ENCODE results near the gene IGF1R. TPM values are rescaled to one million over a fixed set of nuclear protein-coding genes. Genes with fewer than 3 reads are reported as not detected.

The IGF1R gene
- total and polyA plus RNA-seq, 2 of the 8 experiments (the other 6 are each of a cell fraction or from before 2014, with no cell fraction given), result 32.9 to 109 TPM

- 56% methylated on average over 3 of the region's 3 CpGs; no CpG with 5 or more reads in 1 of the 2 experiments for WGBS, 2 experiments (ENCODE audit: extremely low coverage in 1 of 2, insufficient coverage in 1 of 2, insufficient read length in 1 of 2, insufficient replicate concordance in 2 of 2, low coverage in 1 of 2, low lambda C conversion rate in 2 of 2, missing lambda C conversion rate in 1 of 2)
- Histone ChIP-seq H2AK5ac (ENCODE audit: low read depth, low read length) (no peak overlapping the region), H2BK5ac (ENCODE audit: low read depth, low read length) (no peak overlapping the region), H3K4me1 (replicated peaks in 1 of 4; ENCODE audit: control insufficient read depth in 3 of 4, insufficient read depth in 4 of 4, low read length in 3 of 4) (peaks cover 12 to 38% (median 25%) of the 10 kb centered on the region in 4 experiments; a peak in 6 of 7 replicates), H3K36me3 (ENCODE audit: control insufficient read depth in 2 of 4, insufficient read depth in 4 of 4, low read length in 3 of 4) (peaks cover 0 to 16% (median 0%) of the 10 kb centered on the region in 4 experiments; a peak in 3 of 8 replicates), H3K79me1 (ENCODE audit: low read depth, low read length) (peaks cover 9% of the 10 kb centered on the region; the same call in 1 of the 2 replicates), H3K4me3 (ENCODE audit: extremely low read depth in 1 of 4, insufficient read depth in 2 of 4, low read depth in 3 of 4, low read length in 4 of 4) (peak overlapping the region in 1 of 4 experiments; percentile 17; a peak in 1 of 8 replicates), H4K20me1 (replicated peaks in 1 of 2; ENCODE audit: control insufficient read depth in 1 of 2, insufficient read depth in 2 of 2, low read length in 2 of 2) (peaks cover 0 to 1% of the 10 kb centered on the region in 2 experiments), H3K9me3 (ENCODE audit: insufficient read depth in 2 of 2, low read depth in 1 of 2, low read length in 1 of 2) (peaks cover 12 to 20% of the 10 kb centered on the region in 2 experiments), H3K27me3 (replicated peaks in 1 of 4; ENCODE audit: control insufficient read depth in 3 of 4, extremely low read depth in 1 of 4, insufficient read depth in 3 of 4, low read length in 3 of 4) (no peaks in the 10 kb centered on the region), H3K4me2 (ENCODE audit: insufficient read depth in 1 of 2, low read depth in 2 of 2, low read length in 2 of 2) (peak overlapping the region; percentile 29 to 36; a peak in 3 of 4 replicates), H3K23ac (ENCODE audit: insufficient read length) (no peak overlapping the region), H3K56ac (replicated peaks; ENCODE audit: insufficient read length, low read depth, low read length) (no peak overlapping the region), H2AFZ (ENCODE audit: low read length) (no peak overlapping the region), H3K9ac (replicated peaks in 1 of 4; ENCODE audit: extremely low read depth in 1 of 4, low read depth in 3 of 4, low read length in 3 of 4) (no peak overlapping the region), H3K14ac (ENCODE audit: insufficient read length) (no peak overlapping the region), H2BK120ac (replicated peaks; ENCODE audit: low read depth, low read length) (no peak overlapping the region), H3K27ac (ENCODE audit: low read depth, low read length) (no peak overlapping the region), H3K79me2 (ENCODE audit: control insufficient read depth in 1 of 2, insufficient read depth in 2 of 2, low read length in 2 of 2) (peaks cover 5 to 89% of the 10 kb centered on the region in 2 experiments; a peak in 3 of 4 replicates), H3K4ac (replicated peaks; ENCODE audit: insufficient read length, low read depth, low read length) (no peak overlapping the region), H2BK12ac (ENCODE audit: low read depth, low read length) (no peak overlapping the region), H4K5ac (ENCODE audit: insufficient read length, low read depth, low read length) (no peak overlapping the region), H2BK15ac (ENCODE audit: low read length) (no peak overlapping the region), H2BK20ac (ENCODE audit: low read length) (no peak overlapping the region), H3K18ac (ENCODE audit: extremely low read depth, low read length) (no peak overlapping the region), H3K23me2 (ENCODE audit: low read depth, low read length) (no peaks in the 10 kb centered on the region; the same call in 1 of the 2 replicates), H4K8ac (ENCODE audit: extremely low read depth, insufficient read depth, low read length) (no peak overlapping the region), H4K91ac (replicated peaks; ENCODE audit: insufficient read length, low read length) (no peak overlapping the region)
- no peak for FAIRE-seq
- CTCF ChIA-PET (ENCODE audit: partially characterized antibody), result interaction anchor here (1.1 to 1.2 kb wide), 3 partner anchors 28 to 308 kb away, joined by 3 to 4 read pairs (median 3); no protein-coding TSS in a partner anchor
- no peak for DNase-seq (ENCODE audit: low read depth in 1 of 2, low spot score in 2 of 2)
- POLR2A ChIA-PET (ENCODE audit: partially characterized antibody), result interaction anchor here (1.4 kb wide), 1 partner anchor 27 kb away, joined by 4 read pairs; no protein-coding TSS in a partner anchor
- no peak for TF ChIP-seq SP2 (IDR thresholded peaks at IDR 0.05; ENCODE audit: low read length)
- no peak for TF ChIP-seq ZNF274 (IDR thresholded peaks at IDR 0.05; ENCODE audit: borderline replicate concordance, extremely low read depth, low read length)
- TF ChIP-seq CTBP2 (IDR thresholded peaks at IDR 0.05; ENCODE audit: borderline replicate concordance, insufficient read depth, insufficient read length, low read length), result no peak
- no peak for TF ChIP-seq ATF2 (IDR thresholded peaks at IDR 0.05; ENCODE audit: low read length)
- TF ChIP-seq HDAC2 (IDR thresholded peaks at IDR 0.05; ENCODE audit: borderline replicate concordance in 1 of 2, low read depth in 2 of 2, low read length in 2 of 2), result no peak
- no peak for TF ChIP-seq SAP30 (IDR thresholded peaks at IDR 0.05; ENCODE audit: insufficient read depth, insufficient replicate concordance, low read length)
- TF ChIP-seq BRCA1 (IDR thresholded peaks at IDR 0.05; ENCODE audit: low read depth, low read length), result no peak
- TF ChIP-seq SUZ12 (IDR thresholded peaks at IDR 0.05; ENCODE audit: low read length), result no peak
- no peak for TF ChIP-seq SP4 (IDR thresholded peaks at IDR 0.05; ENCODE audit: low read length)
- no peak for TF ChIP-seq CHD2 (IDR thresholded peaks at IDR 0.05; ENCODE audit: low read length)
- TF ChIP-seq BACH1 (IDR thresholded peaks at IDR 0.05; ENCODE audit: low read length), result no peak
Observed at GRCh38 chr15:98826658-98827057, 178.3 kb downstream of the IGF1R start.
